ENCODE results near the gene ZNF679.
"Not testable (repeated sequence)": the region's sequence is repeated elsewhere in the genome, so short reads cannot be mapped to it uniquely, and the experiment has no call there.

The ZNF679 gene

DNA sequence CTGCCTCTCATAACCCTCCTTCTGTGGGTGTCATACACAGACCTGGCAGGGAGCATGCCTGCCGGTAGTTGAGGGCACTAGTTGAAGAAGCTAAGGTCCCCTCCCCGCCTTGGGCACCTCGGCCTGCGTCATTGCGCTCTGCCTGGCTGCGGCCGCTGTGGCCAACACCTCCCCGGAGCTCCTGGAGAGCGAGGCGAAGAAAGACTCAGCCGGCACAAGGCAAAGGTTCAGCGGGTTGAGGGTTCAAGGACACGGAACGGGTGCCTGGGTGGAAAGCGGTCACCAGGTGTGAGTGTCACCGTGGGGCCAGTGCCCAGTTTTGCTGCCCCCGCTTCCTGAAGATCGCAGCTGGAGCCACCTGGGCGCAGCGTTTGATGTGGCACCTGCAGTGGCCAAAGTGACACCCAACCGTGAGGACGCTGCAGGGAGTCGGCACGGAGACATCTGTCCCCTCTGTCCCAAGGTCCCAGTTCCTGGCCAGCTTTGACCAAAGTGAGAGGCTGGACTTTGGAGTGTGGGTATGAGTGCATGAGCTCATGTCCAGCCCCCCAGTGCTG lies 36.0 kb upstream of the ZNF679 start:
- TF ChIP-seq, protein P1, sequence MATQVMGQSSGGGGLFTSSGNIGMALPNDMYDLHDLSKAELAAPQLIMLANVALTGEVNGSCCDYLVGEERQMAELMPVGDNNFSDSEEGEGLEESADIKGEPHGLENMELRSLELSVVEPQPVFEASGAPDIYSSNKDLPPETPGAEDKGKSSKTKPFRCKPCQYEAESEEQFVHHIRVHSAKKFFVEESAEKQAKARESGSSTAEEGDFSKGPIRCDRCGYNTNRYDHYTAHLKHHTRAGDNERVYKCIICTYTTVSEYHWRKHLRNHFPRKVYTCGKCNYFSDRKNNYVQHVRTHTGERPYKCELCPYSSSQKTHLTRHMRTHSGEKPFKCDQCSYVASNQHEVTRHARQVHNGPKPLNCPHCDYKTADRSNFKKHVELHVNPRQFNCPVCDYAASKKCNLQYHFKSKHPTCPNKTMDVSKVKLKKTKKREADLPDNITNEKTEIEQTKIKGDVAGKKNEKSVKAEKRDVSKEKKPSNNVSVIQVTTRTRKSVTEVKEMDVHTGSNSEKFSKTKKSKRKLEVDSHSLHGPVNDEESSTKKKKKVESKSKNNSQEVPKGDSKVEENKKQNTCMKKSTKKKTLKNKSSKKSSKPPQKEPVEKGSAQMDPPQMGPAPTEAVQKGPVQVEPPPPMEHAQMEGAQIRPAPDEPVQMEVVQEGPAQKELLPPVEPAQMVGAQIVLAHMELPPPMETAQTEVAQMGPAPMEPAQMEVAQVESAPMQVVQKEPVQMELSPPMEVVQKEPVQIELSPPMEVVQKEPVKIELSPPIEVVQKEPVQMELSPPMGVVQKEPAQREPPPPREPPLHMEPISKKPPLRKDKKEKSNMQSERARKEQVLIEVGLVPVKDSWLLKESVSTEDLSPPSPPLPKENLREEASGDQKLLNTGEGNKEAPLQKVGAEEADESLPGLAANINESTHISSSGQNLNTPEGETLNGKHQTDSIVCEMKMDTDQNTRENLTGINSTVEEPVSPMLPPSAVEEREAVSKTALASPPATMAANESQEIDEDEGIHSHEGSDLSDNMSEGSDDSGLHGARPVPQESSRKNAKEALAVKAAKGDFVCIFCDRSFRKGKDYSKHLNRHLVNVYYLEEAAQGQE (IDR thresholded peaks at IDR 0.05; ENCODE audit: insufficient replicate concordance, low read depth) = no peak
- TF ChIP-seq, protein P2, sequence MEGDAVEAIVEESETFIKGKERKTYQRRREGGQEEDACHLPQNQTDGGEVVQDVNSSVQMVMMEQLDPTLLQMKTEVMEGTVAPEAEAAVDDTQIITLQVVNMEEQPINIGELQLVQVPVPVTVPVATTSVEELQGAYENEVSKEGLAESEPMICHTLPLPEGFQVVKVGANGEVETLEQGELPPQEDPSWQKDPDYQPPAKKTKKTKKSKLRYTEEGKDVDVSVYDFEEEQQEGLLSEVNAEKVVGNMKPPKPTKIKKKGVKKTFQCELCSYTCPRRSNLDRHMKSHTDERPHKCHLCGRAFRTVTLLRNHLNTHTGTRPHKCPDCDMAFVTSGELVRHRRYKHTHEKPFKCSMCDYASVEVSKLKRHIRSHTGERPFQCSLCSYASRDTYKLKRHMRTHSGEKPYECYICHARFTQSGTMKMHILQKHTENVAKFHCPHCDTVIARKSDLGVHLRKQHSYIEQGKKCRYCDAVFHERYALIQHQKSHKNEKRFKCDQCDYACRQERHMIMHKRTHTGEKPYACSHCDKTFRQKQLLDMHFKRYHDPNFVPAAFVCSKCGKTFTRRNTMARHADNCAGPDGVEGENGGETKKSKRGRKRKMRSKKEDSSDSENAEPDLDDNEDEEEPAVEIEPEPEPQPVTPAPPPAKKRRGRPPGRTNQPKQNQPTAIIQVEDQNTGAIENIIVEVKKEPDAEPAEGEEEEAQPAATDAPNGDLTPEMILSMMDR (IDR thresholded peaks at IDR 0.05; ENCODE audit: insufficient read depth, low read length) = no peak
- TF ChIP-seq POLR2AphosphoS5 (IDR thresholded peaks at IDR 0.05; ENCODE audit: low read depth) (no peak), SPI1 (IDR thresholded peaks at IDR 0.05; ENCODE audit: borderline replicate concordance, low read depth) (no peak), GABPA (IDR thresholded peaks at IDR 0.05; ENCODE audit: low read depth) (no peak)
- DNase-seq (ENCODE audit: low read depth in 1 of 2, low spot score in 1 of 2) = no peak
- H3K4me3 ChIP-seq (replicated peaks; ENCODE audit: insufficient read depth, low read length) = no peak overlapping the region

DNA sequence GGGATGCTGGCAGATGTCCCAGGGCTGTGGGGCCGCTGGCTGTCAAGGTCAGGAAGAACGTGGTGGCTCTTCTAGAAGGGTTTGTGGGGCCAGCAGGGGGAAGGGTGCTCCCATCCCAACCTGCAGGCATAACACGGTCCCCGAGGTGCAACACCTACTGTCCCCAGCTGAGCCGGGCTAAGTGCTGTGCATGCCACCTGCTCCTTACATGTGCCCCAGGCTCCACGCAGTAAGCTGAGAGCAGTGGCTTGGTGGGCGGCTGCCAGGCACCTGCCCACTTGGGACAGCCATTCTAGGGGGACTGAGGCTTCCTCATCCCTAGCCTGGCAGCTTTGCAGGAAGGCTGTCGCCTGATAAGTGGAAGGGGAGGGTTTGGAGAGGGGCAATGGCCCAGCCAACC lies 35.5 kb upstream of the ZNF679 start:
- no peak overlapping the region for H3K27ac ChIP-seq (replicated peaks)
- H3K27me3 ChIP-seq (ENCODE audit: insufficient read depth, poor library complexity, severe bottlenecking) = no peaks in the 10 kb centered on the region
- no peak for DNase-seq (ENCODE audit: low read depth in 1 of 2, low spot score in 1 of 2)
- TF ChIP-seq, protein P1 (IDR thresholded peaks at IDR 0.05; ENCODE audit: insufficient replicate concordance, low read depth) = no peak
- TF ChIP-seq, protein P2 (IDR thresholded peaks at IDR 0.05; ENCODE audit: insufficient read depth, low read length) = no peak
- TF ChIP-seq GABPA (IDR thresholded peaks at IDR 0.05; ENCODE audit: low read depth) (no peak), POLR2AphosphoS5 (IDR thresholded peaks at IDR 0.05; ENCODE audit: low read depth) (no peak), SPI1 (IDR thresholded peaks at IDR 0.05; ENCODE audit: borderline replicate concordance, low read depth) (no peak)
- H3K4me3 ChIP-seq (replicated peaks; ENCODE audit: insufficient read depth, low read length) = no peak overlapping the region

More for the DNA sequence above, 36.0 kb upstream of the ZNF679 start:
- H3K27me3 ChIP-seq (ENCODE audit: insufficient read depth, poor library complexity, severe bottlenecking) = no peaks in the 10 kb centered on the region
- H3K27ac ChIP-seq (replicated peaks) = no peak overlapping the region

DNA sequence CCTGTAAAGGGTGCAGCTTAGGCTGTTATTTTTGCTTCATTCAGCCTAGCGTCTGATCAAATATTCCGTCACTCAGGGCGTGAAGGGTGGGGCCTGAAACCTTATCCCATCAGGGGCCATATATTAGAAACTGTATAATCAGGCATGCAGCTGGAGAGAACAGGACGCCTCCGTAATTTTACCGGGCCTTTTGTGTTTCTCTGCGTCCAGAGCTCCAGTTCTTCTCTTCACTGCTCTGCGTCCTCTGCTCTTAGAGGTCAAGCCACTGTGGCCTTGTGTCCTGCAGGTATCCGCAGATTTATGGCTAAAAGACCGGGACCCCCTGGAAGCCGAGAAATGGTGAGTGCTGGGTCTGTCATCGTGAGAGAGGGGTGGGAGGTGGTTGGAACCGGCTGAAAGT lies 21.4 kb upstream of the ZNF679 start, which contains the start of gene ZNF735:
Gene ZNF735 (plus strand): TSS at position 301 of the 400 bp plus-strand sequence. CDS start 0 bp downstream, at position 301.
- H3K27ac ChIP-seq (replicated peaks) = no peak within 1 kb of the TSS
- TF ChIP-seq GABPA (IDR thresholded peaks at IDR 0.05; ENCODE audit: low read depth) = no peak
- TF ChIP-seq, protein P2 (IDR thresholded peaks at IDR 0.05; ENCODE audit: insufficient read depth, low read length) = no peak
- TF ChIP-seq SPI1 (IDR thresholded peaks at IDR 0.05; ENCODE audit: borderline replicate concordance, low read depth) = no peak
- TF ChIP-seq, protein P1 (IDR thresholded peaks at IDR 0.05; ENCODE audit: insufficient replicate concordance, low read depth) = no peak
- TF ChIP-seq POLR2AphosphoS5 (IDR thresholded peaks at IDR 0.05; ENCODE audit: low read depth) = no peak
- no peaks in the 10 kb centered on the region for H3K27me3 ChIP-seq (ENCODE audit: insufficient read depth, poor library complexity, severe bottlenecking)
- DNase-seq (ENCODE audit: low read depth in 1 of 2, low spot score in 1 of 2) = no peak
- H3K4me3 ChIP-seq (replicated peaks; ENCODE audit: insufficient read depth, low read length) = no peak within 1 kb of the TSS

DNA sequence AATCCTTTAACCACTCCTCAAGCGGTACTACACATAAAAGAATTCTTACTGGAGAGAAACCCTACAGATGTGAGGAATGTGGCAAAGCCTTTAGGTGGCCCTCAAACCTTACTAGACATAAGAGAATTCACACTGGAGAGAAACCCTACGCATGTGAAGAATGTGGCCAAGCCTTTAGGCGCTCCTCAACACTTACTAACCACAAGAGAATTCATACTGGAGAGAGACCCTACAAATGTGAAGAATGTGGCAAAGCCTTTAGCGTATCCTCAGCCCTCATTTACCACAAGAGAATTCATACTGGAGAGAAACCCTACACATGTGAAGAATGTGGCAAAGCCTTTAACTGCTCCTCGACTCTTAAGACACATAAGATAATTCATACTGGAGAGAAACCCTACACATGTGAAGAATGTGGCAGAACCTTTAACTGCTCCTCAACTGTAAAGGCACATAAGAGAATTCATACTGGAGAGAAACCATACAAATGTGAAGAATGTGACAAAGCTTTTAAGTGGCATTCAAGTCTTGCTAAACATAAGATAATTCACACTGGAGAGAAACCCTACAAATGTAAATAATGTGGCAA lies 8.5 kb upstream of the ZNF679 start:
- not testable (repeated sequence) for H3K27ac ChIP-seq (replicated peaks); DNase-seq (ENCODE audit: low read depth in 1 of 2, low spot score in 1 of 2); H3K4me3 ChIP-seq (replicated peaks; ENCODE audit: insufficient read depth, low read length); H3K27me3 ChIP-seq (ENCODE audit: insufficient read depth, poor library complexity, severe bottlenecking)
